GM21528 (cell line): ENCODE results near the gene ADAM30.
"Not testable (repeated sequence)": the region's sequence is repeated elsewhere in the genome, so short reads cannot be mapped to it uniquely, and the experiment has no call there.

Experiments
- ATAC-seq: cut with Tn5 transposase; IDR thresholded peaks from one replicate; pipeline ENCODE4 v1.9.1; 2021; ENCODE audit warnings: mild to moderate bottlenecking, moderate library complexity; ENCODE audit not compliant: unreplicated experiment, low FRiP score

Gene ADAM30

GRCh38 chr1:119879510-119880434, 16.5 kb downstream of the ADAM30 start:
- no peak for ATAC-seq

- ATAC-seq, result no peak
Measured at GRCh38 chr1:119878171-119878570, 18.1 kb downstream of the ADAM30 start.

GRCh38 chr1:119874186-119874585, 22.1 kb downstream of the ADAM30 start:
- ATAC-seq, result no peak

DNA sequence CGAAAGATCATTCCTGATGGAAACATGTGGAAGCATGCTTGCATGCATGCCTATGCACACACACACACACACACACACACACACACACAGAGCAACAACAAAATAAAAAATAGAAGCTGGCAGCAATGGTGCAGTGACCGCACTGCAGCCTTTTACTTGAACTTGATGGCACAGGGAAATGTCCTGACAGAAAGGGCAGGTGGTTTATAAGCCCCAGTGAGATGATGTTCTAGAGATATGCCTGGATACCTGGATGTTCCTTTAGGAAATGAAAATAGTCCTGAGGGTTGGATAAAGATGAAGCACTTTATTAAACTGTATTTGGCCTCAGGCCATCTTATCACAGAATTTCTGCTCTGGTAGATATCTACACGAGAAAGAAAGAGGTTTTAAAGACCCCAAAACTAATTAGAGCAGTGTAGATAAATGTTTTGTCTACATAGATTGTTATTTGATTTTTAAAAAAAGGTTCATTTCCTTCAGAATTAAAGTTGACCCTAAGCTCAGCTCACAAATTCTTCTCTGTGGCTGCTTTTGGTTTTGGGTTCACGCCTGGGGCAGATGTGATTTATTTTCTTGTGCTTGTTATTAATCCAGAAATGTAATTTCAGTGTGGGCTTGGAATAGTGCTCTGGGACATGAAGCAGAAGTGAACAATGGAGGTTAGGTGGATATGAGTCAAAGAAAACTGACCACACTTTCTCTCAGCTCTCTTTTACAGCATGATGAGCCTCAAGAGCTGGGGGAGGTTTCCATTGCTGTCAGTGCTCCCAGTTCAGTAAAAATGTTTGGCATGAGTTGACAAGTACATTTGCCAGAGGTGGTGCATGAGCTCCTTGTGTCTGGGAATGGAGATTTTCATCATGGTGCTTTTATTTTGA, 22.9 kb downstream of the ADAM30 start:
- ATAC-seq, result no peak

GRCh38 chr1:119871881-119872280, 24.4 kb downstream of the ADAM30 start:
- no peak for ATAC-seq

DNA sequence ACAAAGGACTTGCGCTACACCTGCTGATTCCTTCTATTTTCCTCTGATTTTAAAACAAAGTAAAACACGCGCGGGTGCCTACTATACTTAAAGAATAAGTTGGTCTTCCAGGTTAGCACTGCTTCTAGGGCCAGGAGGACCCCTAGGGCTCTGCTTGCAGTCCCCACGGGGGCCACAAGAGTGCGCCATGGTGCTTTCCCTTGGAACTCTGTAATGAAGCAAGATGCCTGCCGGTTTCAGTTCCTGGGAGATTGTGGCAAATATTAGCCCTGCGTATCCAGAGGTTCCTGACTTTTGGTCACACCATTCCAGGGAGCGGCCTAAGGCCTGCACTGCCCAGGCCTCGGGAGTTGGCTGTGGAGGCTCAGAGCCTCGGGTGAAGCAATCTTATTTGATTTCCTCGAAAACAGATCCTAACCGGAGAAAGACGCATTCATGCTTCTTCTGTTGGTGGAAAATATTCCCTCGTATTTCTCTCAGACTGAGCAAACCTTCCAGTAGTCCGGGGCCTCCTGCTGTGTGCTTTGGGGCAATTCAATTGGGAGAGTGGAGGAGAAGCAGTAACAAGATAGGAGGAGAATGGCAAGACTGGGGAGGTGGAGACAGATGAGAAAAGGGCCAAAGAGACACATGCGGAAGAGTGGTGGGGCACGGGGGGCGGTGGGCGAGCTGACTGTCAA, 25.3 kb downstream of the ADAM30 start:
- ATAC-seq, result no peak

GRCh38 chr1:119869995-119870394, 26.3 kb downstream of the ADAM30 start:
- no peak for ATAC-seq

GRCh38 chr1:119868176-119868575, 28.1 kb downstream of the ADAM30 start:
- no peak for ATAC-seq

- ATAC-seq, result no peak
Measured at GRCh38 chr1:119866451-119866850, 29.9 kb downstream of the ADAM30 start.

DNA sequence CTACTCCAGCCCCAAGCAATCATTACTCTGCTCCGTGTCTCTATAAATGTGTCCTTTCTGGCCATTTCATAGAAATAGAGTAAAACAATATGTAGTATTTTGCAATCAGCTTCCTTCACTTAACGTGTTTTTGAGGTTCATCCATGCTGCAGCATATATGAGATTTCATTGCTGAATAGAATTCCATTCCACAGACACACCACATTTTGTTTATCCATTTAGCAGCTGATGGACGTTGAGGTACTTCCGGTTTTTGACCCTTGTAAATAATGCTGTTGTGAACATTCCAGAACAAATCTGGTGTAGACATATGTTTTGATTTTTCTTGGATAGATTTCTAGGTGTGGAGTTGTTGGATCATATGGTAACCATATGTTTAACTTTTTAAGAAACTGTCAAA, 30.7 kb downstream of the ADAM30 start:
- no peak for ATAC-seq

DNA sequence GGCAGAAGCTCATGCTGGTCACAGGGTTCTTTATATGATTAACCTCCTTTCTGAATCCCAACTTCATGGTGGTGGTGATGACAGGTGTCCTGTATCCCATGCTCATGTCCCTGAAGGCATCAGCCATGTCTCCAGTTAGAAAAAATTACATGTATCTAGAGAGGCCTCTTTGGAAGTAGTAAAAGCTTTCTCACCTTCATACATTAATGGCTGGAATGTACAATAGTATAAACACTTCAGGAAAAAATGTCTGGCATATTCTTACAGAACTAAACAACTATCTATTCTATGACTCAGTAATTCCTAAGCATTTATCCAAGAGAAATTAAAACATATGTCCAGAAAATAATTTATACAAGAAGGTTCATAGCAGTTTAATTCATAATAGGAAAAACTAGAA, 34.0 kb downstream of the ADAM30 start:
- no peak for ATAC-seq

GRCh38 chr1:119861547-119861946, 34.8 kb downstream of the ADAM30 start:
- no peak for ATAC-seq

GRCh38 chr1:119859647-119860046, 36.7 kb downstream of the ADAM30 start:
- ATAC-seq, result no peak

GRCh38 chr1:119858556-119859214, 37.6 kb downstream of the ADAM30 start:
- ATAC-seq, result not testable (repeated sequence)

DNA sequence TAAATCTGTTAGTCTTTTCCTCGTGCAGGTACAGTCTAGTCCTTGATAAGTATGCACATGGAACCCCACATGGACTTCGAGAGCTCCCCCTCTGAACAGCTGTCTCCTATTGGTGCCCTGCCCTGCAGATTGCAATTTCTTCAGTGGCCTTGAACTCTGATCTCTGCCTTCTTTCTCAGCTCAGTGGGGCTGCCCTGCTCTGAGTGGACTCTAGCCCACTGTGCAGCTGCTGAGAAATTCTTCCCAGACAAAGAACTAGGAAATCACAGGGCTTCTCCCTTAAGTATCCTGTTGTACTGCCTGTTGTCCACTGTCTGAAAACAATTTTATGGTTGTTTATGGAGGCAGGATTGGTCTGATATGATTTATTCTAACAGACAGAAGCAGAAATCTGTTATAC, 38.2 kb downstream of the ADAM30 start:
- ATAC-seq, result no peak

- no peak for ATAC-seq
Measured at GRCh38 chr1:119853155-119853554, 43.2 kb downstream of the ADAM30 start.

DNA sequence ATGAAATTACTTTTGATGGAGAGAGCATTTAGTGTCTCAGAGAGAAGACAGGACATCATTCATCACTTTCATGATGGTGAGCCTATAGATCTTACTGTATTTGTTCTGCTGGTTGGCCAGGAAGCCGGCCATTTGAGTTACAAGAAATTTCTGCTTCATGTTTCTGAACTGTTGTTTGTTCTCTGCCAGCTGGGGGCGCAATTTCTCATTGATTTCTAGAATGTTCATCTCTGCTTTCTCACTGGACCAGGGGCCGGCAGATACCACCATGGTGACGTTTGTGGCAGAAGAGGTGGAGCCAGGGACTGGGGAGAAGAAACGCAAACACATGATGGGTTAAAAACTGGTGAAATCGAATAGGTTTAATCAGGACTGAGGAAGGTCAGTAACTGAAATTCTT, 52.1 kb downstream of the ADAM30 start:
- ATAC-seq, result not testable (repeated sequence)
